Left lung (tissue), 10 donors: ENCODE results near the gene ARHGEF16. TPM values are rescaled to one million over a fixed set of nuclear protein-coding genes. Genes with fewer than 3 reads are reported as not detected.
A peak's percentile ranks its signal among the peaks of the same experiment; 100 is the strongest.

Experiments used
- ATAC-seq: fragments of 200-7000 bp; cut with Tn5 transposase; one replicate; pipeline ENCODE4 v1.9.1; 2020; ENCODE audit warnings: moderate library complexity
- DNase-seq, 4 donors: peaks; one replicate each; pipeline ENCODE4 v3.0.0-alpha.2; 2013 to 2020
- H3K27ac ChIP-seq, 2 donors: fragments of 200-600 bp; sonication (generic) in 1 of 2; one replicate each; pipeline versions ENCODE4 v1.5.0 to v1.8.0; 2020 to 2021
- H3K27me3 ChIP-seq, 2 donors: fragments of 200-600 bp; sonication (generic) in 1 of 2; one replicate each; pipeline versions ENCODE4 v1.5.0 to v1.8.0; 2020 to 2021
- H3K36me3 ChIP-seq, 2 donors: fragments of 200-600 bp; sonication (generic) in 1 of 2; one replicate each; pipeline versions ENCODE4 v1.5.0 to v1.8.0; 2020 to 2021
- H3K4me1 ChIP-seq, 2 donors: fragments of 200-600 bp; one replicate each; pipeline ENCODE4 v1.8.0; 2021
- H3K4me3 ChIP-seq, 2 donors: fragments of 200-600 bp; sonication (generic) in 1 of 2; one replicate each; pipeline versions ENCODE4 v1.5.0 to v1.8.0; 2020 to 2021; ENCODE audit warnings: mild to moderate bottlenecking in 1 of 2
- H3K9me3 ChIP-seq, 2 donors: fragments of 200-600 bp; sonication (generic) in 1 of 2; one replicate each; pipeline versions ENCODE4 v1.5.0 to v1.8.0; 2020 to 2021
- intact Hi-C, 2 donors: fragments of 100-400 bp; cut with DNase I; formaldehyde crosslinking; loops; one replicate each; pipeline versions ENCODE4 v1.11.2 to v1.14.2; 2022
- polyA plus RNA-seq, 6 donors: library from polyadenylated mRNA; unstranded; fragments of 120-200 nt; gene quantifications; one replicate each; pipeline ENCODE4 v1.2.1, GENCODE V29; 2013; ENCODE audit not compliant: insufficient read length in 6 of 6
- total RNA-seq, 2 donors: library from RNA; stranded (reverse); fragmentation: NEBNext Ultra II Directional; extraction: Animal tissue kit (Norgen Biotek cat#: 25700); gene quantifications; one replicate each; pipeline ENCODE4 v1.2.1, GENCODE V29; 2021
- TF ChIP-seq, protein P1 (sequence below), 2 donors: fragments of 200-600 bp; sonication (generic) in 1 of 2; IDR thresholded peaks; one replicate each; pipeline versions ENCODE4 v1.5.0 to v1.8.0; 2021; ENCODE audit warnings: antibody characterized with exemption in 2 of 2
- donor health status: DM: no; HTN: yes; CAD: no.
- donor health status: DM: no; HTN: no; CAD: no.

Gene ARHGEF16
- total and polyA plus RNA-seq, 8 donors, result 8.3 to 11.8 (median 9.7) TPM

DNA sequence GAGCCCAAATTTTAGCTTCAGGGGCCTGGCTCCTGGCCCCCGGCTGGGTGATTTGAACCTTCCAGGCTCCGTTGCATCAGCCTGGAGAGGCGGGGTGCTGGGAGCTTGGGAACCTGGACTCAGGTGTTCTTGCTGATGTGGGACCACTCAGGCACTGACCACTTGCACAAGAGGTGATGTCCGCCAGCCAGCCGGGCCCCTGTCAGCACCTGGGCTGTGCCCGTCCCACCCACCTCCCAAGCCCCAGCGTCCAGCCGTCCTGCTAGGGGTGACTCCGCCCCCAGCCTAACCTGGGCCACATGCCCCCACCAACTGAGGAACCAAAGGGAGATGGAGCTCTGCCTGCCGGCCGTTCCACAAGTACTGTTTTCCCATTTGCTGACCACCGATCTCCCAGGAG lies 47.4 kb upstream of the ARHGEF16 start:
- DNase-seq (no peak), ATAC-seq (no peak)
- Histone ChIP-seq H3K27me3 (peaks cover 0 to 56% of the 10 kb centered on the region in 2 donors), H3K36me3 (no peaks in the 10 kb centered on the region), H3K4me3 (no peak overlapping the region), H3K4me1 (no peaks in the 10 kb centered on the region), H3K9me3 (no peaks in the 10 kb centered on the region), H3K27ac (no peak overlapping the region)
- TF ChIP-seq, protein P1, sequence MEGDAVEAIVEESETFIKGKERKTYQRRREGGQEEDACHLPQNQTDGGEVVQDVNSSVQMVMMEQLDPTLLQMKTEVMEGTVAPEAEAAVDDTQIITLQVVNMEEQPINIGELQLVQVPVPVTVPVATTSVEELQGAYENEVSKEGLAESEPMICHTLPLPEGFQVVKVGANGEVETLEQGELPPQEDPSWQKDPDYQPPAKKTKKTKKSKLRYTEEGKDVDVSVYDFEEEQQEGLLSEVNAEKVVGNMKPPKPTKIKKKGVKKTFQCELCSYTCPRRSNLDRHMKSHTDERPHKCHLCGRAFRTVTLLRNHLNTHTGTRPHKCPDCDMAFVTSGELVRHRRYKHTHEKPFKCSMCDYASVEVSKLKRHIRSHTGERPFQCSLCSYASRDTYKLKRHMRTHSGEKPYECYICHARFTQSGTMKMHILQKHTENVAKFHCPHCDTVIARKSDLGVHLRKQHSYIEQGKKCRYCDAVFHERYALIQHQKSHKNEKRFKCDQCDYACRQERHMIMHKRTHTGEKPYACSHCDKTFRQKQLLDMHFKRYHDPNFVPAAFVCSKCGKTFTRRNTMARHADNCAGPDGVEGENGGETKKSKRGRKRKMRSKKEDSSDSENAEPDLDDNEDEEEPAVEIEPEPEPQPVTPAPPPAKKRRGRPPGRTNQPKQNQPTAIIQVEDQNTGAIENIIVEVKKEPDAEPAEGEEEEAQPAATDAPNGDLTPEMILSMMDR (IDR thresholded peaks at IDR 0.05), result no peak
- intact Hi-C loops, result no loop called here

DNA sequence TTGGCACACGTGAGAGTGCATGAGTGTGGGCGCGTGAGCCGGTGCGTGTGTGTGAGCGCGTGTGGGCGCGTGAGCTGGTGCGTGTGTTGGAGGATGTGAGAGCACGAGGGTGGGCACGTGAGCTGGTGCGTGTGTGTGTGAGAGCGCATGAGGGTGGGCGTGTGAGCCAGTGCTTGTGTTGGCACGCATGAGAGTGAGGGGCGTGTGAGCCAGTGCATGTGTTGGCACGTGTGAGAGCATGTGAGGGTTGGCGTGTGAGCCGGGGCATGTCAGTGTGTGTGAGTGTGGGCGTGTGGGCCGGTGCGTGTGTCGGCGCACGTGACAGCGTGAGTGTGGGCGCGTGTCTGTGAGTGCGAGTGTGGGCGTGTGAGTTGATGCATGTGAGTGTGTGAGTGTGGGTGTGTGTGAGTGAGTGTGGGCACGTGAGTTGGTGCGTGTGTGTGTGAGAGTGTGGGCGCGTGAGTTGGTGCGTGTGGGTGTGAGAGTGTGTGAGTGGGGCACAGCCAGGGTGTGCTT lies 45.7 kb upstream of the ARHGEF16 start:
- intact Hi-C loops, result no loop called here
- TF ChIP-seq, protein P1 (IDR thresholded peaks at IDR 0.05), result no peak

GRCh38 chr1:3409366-3410141 lies 44.9 kb upstream of the ARHGEF16 start:
- DNase-seq (no peak), ATAC-seq (no peak)
- H3K27ac ChIP-seq, result no peak overlapping the region
- no peak overlapping the region for H3K4me3 ChIP-seq
- TF ChIP-seq, protein P1 (IDR thresholded peaks at IDR 0.05), result no peak
- H3K27me3 ChIP-seq, result peaks cover 0 to 43% of the 10 kb centered on the region in 2 donors
- no peaks in the 10 kb centered on the region for H3K9me3 ChIP-seq
- no peaks in the 10 kb centered on the region for H3K4me1 ChIP-seq
- no peaks in the 10 kb centered on the region for H3K36me3 ChIP-seq
- intact Hi-C loops, result no loop called here

More for the DNA sequence above, 45.7 kb upstream of the ARHGEF16 start:
- Histone ChIP-seq H3K4me1 (no peaks in the 10 kb centered on the region), H3K9me3 (no peaks in the 10 kb centered on the region), H3K4me3 (no peak overlapping the region), H3K27me3 (peaks cover 0 to 50% of the 10 kb centered on the region in 2 donors), H3K27ac (no peak overlapping the region), H3K36me3 (no peaks in the 10 kb centered on the region)
- ATAC-seq, result no peak
- no peak for DNase-seq

DNA sequence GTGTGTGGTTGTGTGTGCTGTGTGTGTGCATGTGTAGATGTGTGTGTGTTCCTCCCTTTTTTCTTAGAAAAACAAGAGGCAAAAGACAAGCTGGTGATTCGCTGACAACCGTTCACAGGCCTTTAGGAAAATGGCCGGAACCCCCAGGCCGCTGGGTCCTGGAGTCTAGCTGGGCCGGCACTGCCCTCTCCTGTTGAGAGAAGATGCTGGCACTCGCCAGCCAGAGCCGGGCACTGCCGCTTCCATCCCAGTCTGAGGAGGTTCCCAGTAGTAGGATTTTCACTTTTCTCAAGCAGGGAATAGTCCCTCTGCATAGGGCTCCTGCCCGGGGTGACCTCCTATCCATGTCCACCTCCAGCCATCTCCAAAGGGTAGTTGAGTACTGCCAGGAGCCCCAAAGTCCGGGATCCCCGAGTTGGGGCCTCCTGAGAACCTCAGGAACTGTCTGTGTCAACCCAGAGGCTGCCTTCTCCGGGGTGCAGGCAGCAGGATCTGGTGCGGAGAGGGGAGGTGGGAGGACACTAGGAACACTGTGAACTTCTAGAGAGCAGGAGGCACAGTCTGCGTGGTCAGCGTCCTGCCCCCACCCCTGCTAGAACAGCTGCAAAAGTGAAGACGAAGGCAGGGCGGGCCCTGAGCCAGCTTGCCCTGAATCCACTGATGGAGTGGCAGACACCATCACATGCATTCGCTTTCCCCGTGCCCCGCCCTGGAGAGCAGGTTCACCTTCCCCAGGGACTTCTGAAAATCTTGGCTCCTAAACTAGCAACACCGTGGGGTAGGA lies 44.1 kb upstream of the ARHGEF16 start:
- no peaks in the 10 kb centered on the region for H3K9me3 ChIP-seq
- intact Hi-C loops, result no loop called here
- ATAC-seq, result peak; percentile 66

More for the DNA sequence above, 44.1 kb upstream of the ARHGEF16 start:
- H3K4me1 ChIP-seq, result no peaks in the 10 kb centered on the region
- DNase-seq, result peak in 2 of 4 donors; percentile 57 to 70
- H3K4me3 ChIP-seq, result no peak overlapping the region
- no peaks in the 10 kb centered on the region for H3K36me3 ChIP-seq
- no peak overlapping the region for H3K27ac ChIP-seq
- H3K27me3 ChIP-seq, result peaks cover 0 to 35% of the 10 kb centered on the region in 2 donors
- TF ChIP-seq, protein P1 (IDR thresholded peaks at IDR 0.05), result peak; percentile 25 to 42
